ENCODE results near the gene CYP2D6.

- no peak for TF ChIP-seq ARNTL (CRISPR knock-in tag; IDR thresholded peaks at IDR 0.05; ENCODE audit: borderline replicate concordance, low read depth)
- TF ChIP-seq SNAI2 (CRISPR knock-in tag; IDR thresholded peaks at IDR 0.05): no peak
- TF ChIP-seq ZFP3 (CRISPR knock-in tag; IDR thresholded peaks at IDR 0.05): no peak
- TF ChIP-seq CREB5 (CRISPR knock-in tag; IDR thresholded peaks at IDR 0.05; ENCODE audit: low read depth): no peak
- no peak for TF ChIP-seq PATZ1 (CRISPR knock-in tag; IDR thresholded peaks at IDR 0.05; ENCODE audit: borderline replicate concordance)
- no peak for TF ChIP-seq RARB (CRISPR knock-in tag; IDR thresholded peaks at IDR 0.05)
- TF ChIP-seq GLIS3 (CRISPR knock-in tag; IDR thresholded peaks at IDR 0.05): no peak
- no peak for TF ChIP-seq OSR1 (CRISPR knock-in tag; IDR thresholded peaks at IDR 0.05)
- TF ChIP-seq TSHZ2 (CRISPR knock-in tag; IDR thresholded peaks at IDR 0.05): no peak
- no peak for TF ChIP-seq CSRNP3 (CRISPR knock-in tag; IDR thresholded peaks at IDR 0.05)
- no peak for TF ChIP-seq CSDC2 (CRISPR knock-in tag; IDR thresholded peaks at IDR 0.05)
- TF ChIP-seq ZNF8 (CRISPR knock-in tag; IDR thresholded peaks at IDR 0.05): no peak
These were observed 8.4 kb upstream of the CYP2D6 start for GRCh38 chr22:42138972-42139371.

Data from SK-N-SH treated with all-trans-retinoic acid at 6 μM for 48 hours (cell line).